HG03108 (cell line): ENCODE data around the gene WDR89.
"Not testable (repeated sequence)": the region's sequence is repeated elsewhere in the genome, so short reads cannot be mapped to it uniquely, and the experiment has no call there.

Experiments used
- ATAC-seq: cut with Tn5 transposase; IDR thresholded peaks from one replicate; pipeline ENCODE4 v1.9.1; 2021; ENCODE audit warnings: moderate library complexity; ENCODE audit not compliant: unreplicated experiment

The WDR89 gene

DNA sequence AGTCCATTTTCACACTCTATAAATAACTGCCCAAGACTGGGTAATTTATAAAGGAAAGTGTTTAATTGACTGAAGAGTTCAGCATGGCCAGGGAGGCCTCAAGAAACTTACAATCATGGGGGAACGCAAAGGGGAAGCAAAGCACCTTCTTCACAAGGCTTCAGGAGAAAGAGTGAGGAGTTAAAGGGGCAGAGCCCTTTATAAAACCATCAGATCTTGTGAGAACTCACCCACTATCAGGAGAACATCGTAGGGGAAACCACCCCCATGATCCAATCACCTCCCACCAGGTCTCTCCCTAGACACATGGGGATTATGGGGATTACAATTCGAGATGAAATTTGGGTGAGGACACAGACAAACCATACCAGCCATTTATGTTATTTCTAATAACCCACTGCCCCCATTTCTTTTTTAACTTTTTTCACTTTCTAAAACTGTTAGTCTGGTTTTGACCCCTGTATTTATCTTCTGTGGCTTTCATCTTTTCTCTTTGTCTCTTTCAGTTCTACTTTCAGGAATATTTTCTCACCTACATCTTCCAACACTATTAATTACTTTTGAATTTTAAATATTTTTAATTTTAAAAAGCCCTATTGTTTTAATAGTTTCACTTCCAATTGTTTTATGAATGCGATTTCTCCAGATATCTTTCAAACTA lies 44.5 kb downstream of the WDR89 start:
- no peak for ATAC-seq

DNA sequence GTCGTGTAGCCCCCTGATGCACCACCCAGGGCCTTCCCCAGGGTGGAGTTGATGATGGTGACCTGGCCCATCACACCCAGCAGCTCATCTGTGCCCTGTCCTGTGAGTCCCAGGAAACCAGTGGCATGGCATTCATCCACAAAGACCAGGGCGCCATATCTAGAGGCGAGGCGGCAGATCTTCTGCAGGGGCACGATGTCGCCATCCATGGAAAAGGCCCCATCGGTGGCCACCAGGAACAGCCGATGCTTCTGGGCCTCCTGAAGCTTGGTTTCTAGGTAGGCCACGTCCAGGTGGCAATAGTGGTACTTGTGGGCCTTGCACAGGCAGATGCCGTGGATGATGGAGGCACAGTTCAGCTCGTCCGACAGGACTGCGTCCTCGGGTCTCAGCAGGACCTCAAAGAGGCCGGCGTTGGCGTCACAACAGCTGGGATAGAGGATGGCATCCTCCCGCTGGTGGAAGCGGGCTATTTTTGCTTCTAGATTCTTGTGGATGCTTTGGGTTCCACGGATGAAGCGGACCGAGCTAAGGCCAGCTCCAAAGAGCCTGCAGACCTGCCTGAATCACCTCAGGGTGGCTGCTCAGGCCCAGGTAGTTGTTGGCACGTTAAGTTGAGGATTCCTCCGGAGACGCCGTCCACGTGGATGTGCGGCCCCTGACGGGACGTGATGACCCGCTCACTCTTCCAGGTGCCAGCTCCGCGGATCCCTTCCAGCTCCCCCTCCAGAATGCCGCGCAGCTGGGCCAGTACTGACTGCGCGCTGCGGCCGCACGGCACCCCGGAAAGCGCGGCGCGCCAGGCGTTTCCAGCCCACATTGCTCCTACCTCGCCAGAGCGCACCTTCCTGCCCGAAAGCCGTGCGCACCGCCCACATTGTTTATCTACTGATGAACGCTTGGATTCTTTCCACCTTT lies 47.0 kb downstream of the WDR89 start:
- ATAC-seq = no peak

DNA sequence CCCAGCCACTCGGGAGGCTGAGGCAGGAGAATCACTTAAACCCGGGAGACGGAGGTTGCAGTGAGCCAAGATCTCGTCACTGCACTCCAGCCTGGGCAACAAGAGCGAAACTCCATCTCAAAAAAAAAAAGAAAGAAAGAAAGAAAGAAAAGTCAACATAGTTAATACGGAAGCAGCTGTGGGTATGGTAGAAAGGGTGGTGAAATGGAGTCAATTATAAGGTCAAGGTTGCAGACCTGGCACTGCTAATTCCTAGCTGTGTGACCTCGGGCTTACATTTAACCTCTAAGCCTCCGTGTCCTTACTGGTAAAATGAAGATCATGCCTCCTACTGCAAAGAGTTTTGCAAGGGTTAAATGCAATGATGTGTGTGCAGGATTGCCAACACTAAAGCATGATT lies 58.6 kb downstream of the WDR89 start:
- not testable (repeated sequence) for ATAC-seq

DNA sequence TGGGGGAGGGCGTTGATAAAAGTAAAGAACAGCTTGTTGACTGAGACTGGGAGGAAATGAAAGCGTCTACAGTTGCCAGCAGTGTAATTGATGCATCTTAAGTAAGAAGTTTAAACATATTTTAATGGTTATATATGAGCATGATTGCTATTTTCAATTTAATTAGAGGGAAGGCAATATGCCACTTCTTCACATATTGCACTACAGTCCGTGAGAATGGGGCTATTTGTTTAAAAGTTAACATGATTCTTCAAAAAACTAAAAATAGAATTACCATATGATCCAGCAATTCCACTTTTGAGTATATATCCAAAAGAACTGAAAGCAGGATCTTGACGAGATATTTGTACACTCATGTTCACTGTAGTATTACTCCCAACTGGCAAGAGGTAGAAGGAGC lies 60.2 kb downstream of the WDR89 start:
- no peak for ATAC-seq

DNA sequence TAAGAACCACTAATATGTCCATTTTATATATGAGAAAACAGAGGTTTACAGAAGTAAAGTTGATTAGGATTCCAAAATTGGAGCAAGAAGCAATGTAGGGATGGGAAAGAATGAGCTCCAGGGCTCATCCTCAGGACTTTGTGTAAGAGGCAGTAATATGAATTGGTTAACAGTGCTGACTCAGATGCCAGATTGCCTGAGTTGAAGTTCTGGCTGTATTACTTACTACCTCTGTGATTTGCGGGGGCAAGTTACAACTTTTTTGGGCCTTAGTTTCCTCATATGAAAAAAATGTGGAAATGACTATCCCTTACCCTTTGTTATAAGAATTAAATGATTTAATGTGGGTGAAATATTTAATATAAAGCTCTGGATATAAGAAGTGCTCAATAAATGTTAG lies 63.4 kb downstream of the WDR89 start:
- no peak for ATAC-seq

DNA sequence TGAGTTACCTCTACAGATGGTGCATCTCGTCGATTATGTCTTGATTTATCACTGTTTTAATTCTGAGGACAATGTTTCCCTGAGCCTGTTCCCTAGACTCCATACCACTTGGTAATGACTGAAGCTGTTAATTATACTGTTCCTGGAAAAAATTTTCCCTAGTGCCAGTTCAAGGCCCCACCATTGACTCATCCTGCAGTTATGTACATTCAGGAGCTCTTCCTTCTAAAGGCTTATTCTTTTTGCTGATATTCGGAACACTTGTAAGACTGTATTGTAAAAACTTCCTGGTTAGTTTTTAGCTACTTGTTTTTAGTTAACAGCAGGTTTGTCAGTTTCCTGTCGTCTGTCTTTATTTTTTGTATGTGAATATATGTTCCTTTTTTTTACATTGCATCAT lies 68.1 kb downstream of the WDR89 start:
- no peak for ATAC-seq

DNA sequence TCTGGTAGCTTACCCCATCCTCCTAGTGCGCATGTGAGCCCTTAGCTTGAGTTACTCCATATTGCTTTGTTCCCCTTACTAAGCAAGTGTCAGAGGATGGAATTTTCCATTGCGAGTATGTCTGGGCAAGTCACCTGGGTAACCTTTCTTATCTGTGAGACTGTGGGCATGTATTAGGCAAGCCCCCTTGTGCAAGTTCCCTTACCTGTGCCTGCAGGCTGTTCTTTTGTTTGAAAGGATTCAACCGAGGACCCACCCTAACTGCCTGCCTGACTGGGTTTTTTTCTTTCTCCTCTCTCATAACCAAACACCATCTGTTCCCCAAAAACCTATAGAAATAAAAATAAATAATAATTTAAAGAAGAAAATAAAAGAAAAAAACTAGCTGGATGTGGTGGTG lies 76.2 kb downstream of the WDR89 start:
- no peak for ATAC-seq

DNA sequence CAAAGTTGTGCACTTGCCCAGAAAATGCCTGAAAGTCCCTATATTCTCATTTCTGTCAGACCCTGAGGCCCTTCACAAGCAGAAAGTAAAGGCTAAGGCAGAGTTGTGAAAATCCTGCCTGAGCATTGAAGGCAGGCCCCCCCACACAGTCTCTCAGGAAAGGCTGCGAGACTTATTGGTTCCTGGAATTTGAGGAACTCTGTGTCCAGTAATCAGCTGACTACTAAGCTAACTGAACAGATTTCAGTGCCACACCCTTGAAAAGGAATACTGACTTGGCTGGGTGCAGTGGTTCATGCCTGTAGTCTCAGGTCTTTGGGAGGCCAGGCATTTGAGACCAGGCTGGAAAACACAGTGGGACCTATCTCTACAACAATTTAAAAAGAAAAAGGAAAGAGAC lies 77.4 kb downstream of the WDR89 start:
- no peak for ATAC-seq

DNA sequence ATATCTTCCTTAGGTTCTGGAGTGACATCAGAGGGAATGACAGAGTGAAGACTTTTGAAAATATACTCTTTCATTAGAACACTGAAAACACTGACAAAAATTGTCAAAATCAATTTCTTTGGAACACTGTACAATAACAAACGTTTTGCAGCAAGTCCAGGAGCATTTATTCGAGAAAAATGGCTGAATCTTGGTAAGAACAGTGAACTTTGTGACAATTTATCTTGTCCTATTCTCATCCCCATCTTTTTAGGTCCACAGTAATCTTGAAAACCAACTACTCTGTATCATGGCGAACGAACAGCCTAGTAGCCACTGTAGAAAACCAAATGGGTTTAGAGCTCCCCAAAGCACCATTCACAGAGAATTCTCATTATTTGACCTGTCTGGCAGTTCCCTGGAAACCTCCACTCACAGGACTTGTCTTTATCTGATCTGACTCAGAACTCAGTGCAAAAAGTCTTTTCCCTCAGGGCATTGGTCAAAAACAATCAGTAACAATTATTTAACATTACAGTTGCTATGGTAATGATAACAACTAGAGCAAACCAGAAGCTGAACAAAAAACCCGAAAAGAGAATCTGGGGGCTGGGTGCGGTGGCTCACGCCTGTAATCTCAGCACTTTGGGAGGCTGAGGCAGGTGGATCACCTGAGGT lies 78.2 kb downstream of the WDR89 start:
- ATAC-seq = no peak

DNA sequence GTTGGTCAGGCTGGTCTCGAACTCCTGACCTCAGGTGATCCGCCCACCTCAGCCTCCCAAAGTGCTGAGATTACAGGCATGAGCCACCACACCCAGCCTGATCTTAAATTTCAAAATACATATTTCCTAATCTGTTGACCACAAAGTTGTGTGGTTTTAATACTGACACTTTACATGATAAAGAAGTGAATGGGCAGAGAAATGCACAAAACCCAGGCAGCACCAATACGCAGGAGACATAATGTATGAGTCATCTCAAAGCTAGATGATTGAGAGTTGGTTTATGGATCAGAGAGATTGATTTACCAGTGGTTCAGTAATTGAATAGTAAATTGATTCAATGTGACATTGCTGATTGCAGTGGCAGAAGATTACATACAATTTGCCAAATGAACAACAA lies 79.3 kb downstream of the WDR89 start:
- ATAC-seq = no peak

DNA sequence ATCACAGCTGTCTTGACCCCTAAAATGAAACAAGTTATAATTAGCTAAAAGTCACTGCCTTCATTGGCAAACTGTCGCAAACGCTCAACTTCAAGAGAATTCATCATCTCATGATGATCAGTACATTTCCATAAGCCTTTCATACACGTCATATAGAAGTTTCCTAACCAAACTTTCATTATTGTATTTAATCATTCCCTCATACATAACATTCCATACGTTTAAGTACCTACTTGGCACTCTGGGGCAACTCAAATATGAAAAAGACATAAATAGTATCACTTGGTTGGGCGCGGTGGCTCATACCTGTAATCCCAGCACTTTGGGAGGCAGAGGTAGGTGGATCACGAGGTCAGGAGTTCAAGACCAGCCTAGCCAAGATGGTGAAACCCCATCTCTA lies 86.1 kb downstream of the WDR89 start:
- no peak for ATAC-seq

DNA sequence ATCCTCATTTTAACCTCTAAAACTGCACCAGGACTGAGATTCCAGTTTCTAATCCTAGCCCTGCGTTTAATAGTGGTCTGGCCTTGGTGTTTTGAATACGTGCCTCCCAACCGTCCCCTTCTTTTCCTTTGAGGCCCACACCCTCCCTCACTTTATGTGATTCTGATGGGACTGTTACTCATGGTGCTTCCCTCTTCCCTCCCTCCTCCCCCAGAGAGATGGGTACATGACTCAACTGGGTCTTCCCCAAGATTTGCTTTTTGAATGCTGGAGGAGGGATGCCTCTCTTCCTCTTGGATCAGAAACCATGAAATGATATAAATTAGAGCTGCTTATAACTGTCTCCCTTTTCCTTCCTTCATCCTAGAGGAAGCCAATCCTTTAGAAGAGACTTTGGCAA lies 90.3 kb downstream of the WDR89 start:
- ATAC-seq = no peak

DNA sequence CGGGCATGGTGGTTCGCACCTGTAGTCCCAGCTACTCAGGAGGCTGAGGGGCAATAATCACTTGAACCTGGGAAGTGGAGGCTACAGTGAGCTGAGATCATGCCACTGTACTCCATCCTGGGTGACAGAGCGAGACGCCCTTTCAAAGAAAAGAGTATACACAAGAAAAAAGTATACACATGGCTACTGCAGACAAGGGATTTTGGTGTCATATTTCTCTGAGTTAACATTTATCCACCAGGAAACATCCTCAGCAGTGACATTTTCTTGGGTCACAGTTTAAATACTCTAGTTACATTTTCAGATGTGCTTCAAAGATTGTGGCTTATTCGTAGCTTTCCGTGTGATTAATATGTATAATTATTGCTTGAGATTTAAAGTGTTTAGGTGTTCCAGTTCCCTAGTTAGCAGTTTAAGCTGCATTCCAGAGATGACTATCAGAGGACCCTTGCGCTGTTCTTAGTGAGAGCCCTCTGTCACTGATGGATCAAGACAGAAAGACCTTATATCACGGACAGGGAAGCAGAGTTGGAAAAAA lies 93.8 kb downstream of the WDR89 start:
- ATAC-seq = no peak
